ENCODE measurements around the gene APOBEC3C. TPM values are rescaled to one million over a fixed set of nuclear protein-coding genes. Genes with fewer than 3 reads are reported as not detected.
"Not testable (repeated sequence)": the region's sequence is repeated elsewhere in the genome, so short reads cannot be mapped to it uniquely, and the experiment has no call there.

The APOBEC3C gene
- total and polyA plus RNA-seq, 7 experiments from 2014 or later = 16.4 to 102 (median 41.2) TPM

- Histone ChIP-seq H3K27ac (ENCODE audit: low read depth, low read length) (peak overlapping the region; percentile 87), H3K4me3 (ENCODE audit: low read length) (peak overlapping the region; percentile 81)
- not testable (repeated sequence) for H3K36me3 ChIP-seq (ENCODE audit: control insufficient read depth in 2 of 3, insufficient read depth in 3 of 3, low read length in 3 of 3); H3K27me3 ChIP-seq (ENCODE audit: control insufficient read depth in 2 of 2, insufficient read depth in 2 of 2, low read length in 2 of 2); H3K9me3 Mint-ChIP-seq; H3K27me3 Mint-ChIP-seq; DNase-seq; H3K4me1 ChIP-seq (ENCODE audit: control insufficient read depth in 2 of 2, insufficient read depth in 2 of 2, low read length in 2 of 2); ATAC-seq; H3K9me3 ChIP-seq (ENCODE audit: control insufficient read depth in 2 of 3, low read length in 3 of 3)
- ChIA-PET POLR2A (interaction anchor here (1.1 to 1.6 kb wide), 5 partner anchors 10 to 306 kb away, joined by 3 to 4 read pairs (median 3); partner anchors contain the start of genes APOBEC3F and RPL3), CTCF (interaction anchor here (0.6 kb wide), 1 partner anchor 495 kb away, joined by 3 read pairs; no protein-coding TSS in a partner anchor)
- intact Hi-C loops (cut with micrococcal nuclease) = loop anchor here in 1 of 2 donors (5.0 kb wide), 1 partner anchor 64 kb away; the partner anchor contains the start of gene APOBEC3G
- Mint-ChIP-seq H3K36me3 (peaks cover 0 to 12% (median 0%) of the 10 kb centered on the region in 5 donors), H3K27ac (peak overlapping the region; percentile 82 to 98 (median 95)), H3K4me3 (peak overlapping the region; percentile 88 to 99 (median 94)), H3K4me1 (peaks cover 12 to 49% (median 37%) of the 10 kb centered on the region in 7 donors)
Measured at GRCh38 chr22:39013561-39013941, 506 bp upstream of the APOBEC3C start.

- not testable (repeated sequence) for ATAC-seq; H3K9me3 ChIP-seq (ENCODE audit: control insufficient read depth in 2 of 3, low read length in 3 of 3); H3K4me1 ChIP-seq (ENCODE audit: control insufficient read depth in 2 of 2, insufficient read depth in 2 of 2, low read length in 2 of 2); H3K27me3 Mint-ChIP-seq; H3K36me3 ChIP-seq (ENCODE audit: control insufficient read depth in 2 of 3, insufficient read depth in 3 of 3, low read length in 3 of 3); H3K9me3 Mint-ChIP-seq; H3K27me3 ChIP-seq (ENCODE audit: control insufficient read depth in 2 of 2, insufficient read depth in 2 of 2, low read length in 2 of 2); DNase-seq
- H3K36me3 Mint-ChIP-seq = peaks cover 0 to 12% (median 0%) of the 10 kb centered on the region in 5 donors
- ChIA-PET CTCF (interaction anchor here (0.6 to 2.0 kb wide), 2 partner anchors 12 to 270 kb away, joined by 4 to 7 read pairs; no protein-coding TSS in a partner anchor), POLR2A (interaction anchor here (1.0 to 1.6 kb wide), 4 partner anchors 26 to 305 kb away, joined by 3 to 4 read pairs (median 3); partner anchors contain the start of genes APOBEC3F and RPL3)
- intact Hi-C loops (cut with micrococcal nuclease) = loop anchor here (2.0 to 5.0 kb wide), 4 partner anchors 63 to 304 kb away; partner anchors contain the start of genes APOBEC3G (in 1 of the 2) and RPL3 (in 1 of the 2)
- Histone ChIP-seq H3K27ac (ENCODE audit: low read depth, low read length) (peak overlapping the region; percentile 87), H3K4me3 (ENCODE audit: low read length) (peak overlapping the region; percentile 81)
- peak overlapping the region; percentile 82 to 98 (median 95) for H3K27ac Mint-ChIP-seq
- peak overlapping the region; percentile 88 to 99 (median 94) for H3K4me3 Mint-ChIP-seq
- peaks cover 12 to 55% (median 37%) of the 10 kb centered on the region in 7 donors for H3K4me1 Mint-ChIP-seq
Measured at GRCh38 chr22:39014723-39015121, 665 bp downstream of the APOBEC3C start.

GRCh38 chr22:39016592-39016991, 2.5 kb downstream of the APOBEC3C start:
- Histone ChIP-seq H3K4me3 (ENCODE audit: low read length) (no peak overlapping the region), H3K9me3 (ENCODE audit: control insufficient read depth in 2 of 3, low read length in 3 of 3) (no peaks in the 10 kb centered on the region), H3K27ac (ENCODE audit: low read depth, low read length) (no peak overlapping the region), H3K36me3 (ENCODE audit: control insufficient read depth in 2 of 3, insufficient read depth in 3 of 3, low read length in 3 of 3) (no peaks in the 10 kb centered on the region), H3K27me3 (ENCODE audit: control insufficient read depth in 2 of 2, insufficient read depth in 2 of 2, low read length in 2 of 2) (no peaks in the 10 kb centered on the region), H3K4me1 (ENCODE audit: control insufficient read depth in 2 of 2, insufficient read depth in 2 of 2, low read length in 2 of 2) (peaks cover 10% of the 10 kb centered on the region in 2 donors)
- H3K4me1 Mint-ChIP-seq = peaks cover 20 to 59% (median 47%) of the 10 kb centered on the region in 7 donors
- DNase-seq (no peak), ATAC-seq (no peak)
- H3K9me3 Mint-ChIP-seq = no peaks in the 10 kb centered on the region
- H3K36me3 Mint-ChIP-seq = peaks cover 0 to 20% (median 0%) of the 10 kb centered on the region in 5 donors
- ChIA-PET POLR2A (interaction anchor here (0.5 to 0.9 kb wide), 3 partner anchors 68 to 1307 kb away, joined by 3 read pairs; no protein-coding TSS in a partner anchor), CTCF (interaction anchor here (1.2 kb wide), 1 partner anchor 9 kb away, joined by 3 read pairs; no protein-coding TSS in a partner anchor)
- H3K27me3 Mint-ChIP-seq = no peaks in the 10 kb centered on the region
- intact Hi-C loops (cut with micrococcal nuclease) = no loop called here
- peak overlapping the region in 4 of 10 donors; percentile 20 to 53 (median 42) for H3K4me3 Mint-ChIP-seq
- H3K27ac Mint-ChIP-seq = peak overlapping the region in 6 of 9 donors; percentile 24 to 57 (median 51)

GRCh38 chr22:39017596-39018365, 3.7 kb downstream of the APOBEC3C start:
- no peaks in the 10 kb centered on the region for H3K36me3 ChIP-seq (ENCODE audit: control insufficient read depth in 2 of 3, insufficient read depth in 3 of 3, low read length in 3 of 3)
- no peaks in the 10 kb centered on the region for H3K9me3 Mint-ChIP-seq
- H3K27ac ChIP-seq (ENCODE audit: low read depth, low read length) = no peak overlapping the region
- no peaks in the 10 kb centered on the region for H3K9me3 ChIP-seq (ENCODE audit: control insufficient read depth in 2 of 3, low read length in 3 of 3)
- H3K4me3 Mint-ChIP-seq = peak overlapping the region in 3 of 10 donors; percentile 37 to 59 (median 57)
- no peaks in the 10 kb centered on the region for H3K27me3 ChIP-seq (ENCODE audit: control insufficient read depth in 2 of 2, insufficient read depth in 2 of 2, low read length in 2 of 2)
- peak overlapping the region in 6 of 9 donors; percentile 42 to 84 (median 74) for H3K27ac Mint-ChIP-seq
- H3K4me1 ChIP-seq (ENCODE audit: control insufficient read depth in 2 of 2, insufficient read depth in 2 of 2, low read length in 2 of 2) = peaks cover 10 to 19% of the 10 kb centered on the region in 2 donors
- ATAC-seq (no peak), DNase-seq (no peak)
- CTCF ChIA-PET = interaction anchor here (1.2 kb wide), 1 partner anchor 11 kb away, joined by 3 read pairs; no protein-coding TSS in a partner anchor
- POLR2A ChIA-PET = no interaction called here
- intact Hi-C loops (cut with micrococcal nuclease) = no loop called here
- H3K27me3 Mint-ChIP-seq = no peaks in the 10 kb centered on the region
- H3K4me1 Mint-ChIP-seq = peaks cover 27 to 65% (median 54%) of the 10 kb centered on the region in 7 donors
- H3K36me3 Mint-ChIP-seq = peaks cover 0 to 24% (median 8%) of the 10 kb centered on the region in 5 donors
- no peak overlapping the region for H3K4me3 ChIP-seq (ENCODE audit: low read length)

GRCh38 chr22:39020021-39020651, 6.1 kb downstream of the APOBEC3C start:
- H3K9me3 Mint-ChIP-seq; ATAC-seq; H3K9me3 ChIP-seq (ENCODE audit: control insufficient read depth in 2 of 3, low read length in 3 of 3); H3K27me3 Mint-ChIP-seq; H3K4me3 ChIP-seq (ENCODE audit: low read length); H3K27me3 ChIP-seq (ENCODE audit: control insufficient read depth in 2 of 2, insufficient read depth in 2 of 2, low read length in 2 of 2); CTCF ChIA-PET: not testable (repeated sequence)
- Histone ChIP-seq H3K36me3 (ENCODE audit: control insufficient read depth in 2 of 3, insufficient read depth in 3 of 3, low read length in 3 of 3) (peaks cover 0 to 13% (median 6%) of the 10 kb centered on the region in 3 experiments), H3K4me1 (ENCODE audit: control insufficient read depth in 2 of 2, insufficient read depth in 2 of 2, low read length in 2 of 2) (peaks cover 20 to 24% of the 10 kb centered on the region in 2 donors), H3K27ac (ENCODE audit: low read depth, low read length) (peak overlapping the region; percentile 86)
- Mint-ChIP-seq H3K4me3 (peak overlapping the region; percentile 80 to 98 (median 88)), H3K4me1 (peaks cover 27 to 67% (median 52%) of the 10 kb centered on the region in 7 donors), H3K36me3 (peaks cover 0 to 33% (median 8%) of the 10 kb centered on the region in 5 donors), H3K27ac (peak overlapping the region; percentile 88 to 98 (median 94))
- peak in 1 of 9 donors; percentile 25 for DNase-seq
- POLR2A ChIA-PET = interaction anchor here (1.6 kb wide), 1 partner anchor 299 kb away, joined by 5 read pairs; the partner anchor contains the start of gene RPL3
- intact Hi-C loops (cut with micrococcal nuclease) = loop anchor here (2.0 to 10.0 kb wide), 4 partner anchors 21 to 505 kb away; partner anchors contain the start of genes APOBEC3F (in 1 of the 2), APOBEC3G (in 1 of the 2) and ATF4 (in 1 of the 2)

All from naive thymus-derived CD4-positive, alpha-beta T cell (primary cell).